Keratinocyte (primary cell): ENCODE measurements around the gene HIVEP2. TPM values are rescaled to one million over a fixed set of nuclear protein-coding genes. Genes with fewer than 3 reads are reported as not detected.
A peak's percentile ranks its signal among the peaks of the same experiment; 100 is the strongest.

Experiments
- DNase-seq: peaks from one replicate; pipeline ENCODE4 v3.0.0-alpha.2; 2011; ENCODE audit warnings: low read depth, missing footprints, low spot score
- FAIRE-seq: peaks from 2 replicates; lab custom pipeline; 2011; peaks lifted over from hg19 to GRCh38; lab: Jason Lieb, UNC
- H2AFZ ChIP-seq: 2 replicates; pipeline ENCODE4 v1.6.0; 2012; ENCODE audit warnings: low read length, control low read depth, inconsistent platforms; ENCODE audit not compliant: control insufficient read depth
- H3K27ac ChIP-seq: 2 replicates; pipeline ENCODE4 v1.5.1; 2011; ENCODE audit warnings: low read length; ENCODE audit not compliant: control insufficient read depth, insufficient read depth
- H3K27me3 ChIP-seq: 3 replicates; pipeline ENCODE4 v1.6.0; 2011; ENCODE audit warnings: low read length; ENCODE audit not compliant: control insufficient read depth, insufficient read depth; ENCODE audit errors: extremely low read depth
- H3K36me3 ChIP-seq, 2 experiments: 2 replicates in 1 of 2; 3 replicates in 1 of 2; pipeline ENCODE4 v1.5.1; 2011; ENCODE audit warnings: low read length in 2 of 2, mild to moderate bottlenecking in 1 of 2; ENCODE audit not compliant: control insufficient read depth in 2 of 2, insufficient read depth in 2 of 2; ENCODE audit errors: extremely low read depth in 1 of 2
- H3K4me1 ChIP-seq: 3 replicates; pipeline ENCODE4 v1.5.1; 2011; ENCODE audit warnings: low read length; ENCODE audit not compliant: control insufficient read depth, insufficient read depth; ENCODE audit errors: extremely low read depth
- H3K4me2 ChIP-seq: 3 replicates; pipeline ENCODE4 v1.6.0; 2011; ENCODE audit warnings: low read depth, low read length; ENCODE audit not compliant: control insufficient read depth, insufficient read depth; ENCODE audit errors: extremely low read depth
- H3K4me3 ChIP-seq, 3 experiments: fragments of 200-600 bp in 1 of 3; sonication (generic) in 1 of 3; 2 replicates in 2 of 3; 3 replicates in 1 of 3; pipeline ENCODE4 v1.5.1; 2011 to 2016; ENCODE audit warnings: low read length in 3 of 3, mild to moderate bottlenecking in 3 of 3, control low read depth in 2 of 3, inconsistent platforms in 1 of 3, low read depth in 1 of 3, mixed read lengths in 1 of 3, mixed run types in 1 of 3, moderate library complexity in 1 of 3; ENCODE audit not compliant: control insufficient read depth in 2 of 3, insufficient read depth in 2 of 3; ENCODE audit errors: extremely low read depth in 1 of 3
- H3K79me2 ChIP-seq: 2 replicates; pipeline ENCODE4 v1.6.0; 2012; ENCODE audit warnings: low read length; ENCODE audit not compliant: control insufficient read depth, insufficient read depth
- H3K9ac ChIP-seq: 3 replicates; pipeline ENCODE4 v1.6.0; 2011; ENCODE audit warnings: low read length; ENCODE audit not compliant: control insufficient read depth, insufficient read depth; ENCODE audit errors: extremely low read depth
- H3K9me1 ChIP-seq: 3 replicates; pipeline ENCODE4 v1.6.0; 2011; ENCODE audit warnings: low read length; ENCODE audit not compliant: control insufficient read depth, insufficient read depth; ENCODE audit errors: extremely low read depth
- H3K9me3 ChIP-seq: 2 replicates; pipeline ENCODE4 v1.5.1; 2012; ENCODE audit warnings: low read depth, low read length; ENCODE audit not compliant: control insufficient read depth
- H4K20me1 ChIP-seq: 3 replicates; pipeline ENCODE4 v1.6.0; 2011; ENCODE audit warnings: low read length; ENCODE audit not compliant: control insufficient read depth, insufficient read depth; ENCODE audit errors: extremely low read depth
- EZH2 ChIP-seq: IDR thresholded peaks from one replicate; pipeline ENCODE4 v1.6.1; 2012; ENCODE audit warnings: inconsistent platforms, mild to moderate bottlenecking, low read length, moderate library complexity
- dilution Hi-C: fragments of 300-500 bp; cut with MboI; formaldehyde crosslinking; loops from one replicate; pipeline ENCODE4 v1.7.0; 2020; ENCODE audit warnings: low sequenced_read_pairs; ENCODE audit not compliant: extremely low pct_ligation_motif_present
- polyA plus RNA-seq, 5 experiments: library from polyadenylated mRNA; depleted of rRNA in 3 of 5; stranded (reverse) in 3 of 5; stranded (forward) in 1 of 5; unstranded in 1 of 5; fragments of >200 nt; gene quantifications; 1 replicate in 1 of 5; 2 replicates in 3 of 5; 3 replicates in 1 of 5; pipeline versions ENCODE4 v1.2.1 to v1.2.3, GENCODE V29; 2011 to 2012; ENCODE audit warnings: missing spikeins in 2 of 5, low read depth in 1 of 5, low replicate concordance in 1 of 5
- TF ChIP-seq, protein P1 (sequence below), 3 experiments: IDR thresholded peaks in 1 of 3; conservative IDR thresholded peaks in 1 of 3; optimal IDR thresholded peaks in 1 of 3; 2 replicates in 2 of 3; 3 replicates in 1 of 3; pipeline versions ENCODE3 to v1.5.1; 2011; ENCODE audit warnings: low read length in 3 of 3, mild to moderate bottlenecking in 3 of 3, moderate library complexity in 2 of 3, control low read depth in 1 of 3, inconsistent platforms in 1 of 3; ENCODE audit not compliant: insufficient read depth in 2 of 3; ENCODE audit errors: extremely low read depth in 1 of 3

The HIVEP2 gene
- polyA plus RNA-seq, 1 donor (not counting 4 experiments of a cell fraction or from before 2014, with no cell fraction given) = 8.9 TPM

DNA sequence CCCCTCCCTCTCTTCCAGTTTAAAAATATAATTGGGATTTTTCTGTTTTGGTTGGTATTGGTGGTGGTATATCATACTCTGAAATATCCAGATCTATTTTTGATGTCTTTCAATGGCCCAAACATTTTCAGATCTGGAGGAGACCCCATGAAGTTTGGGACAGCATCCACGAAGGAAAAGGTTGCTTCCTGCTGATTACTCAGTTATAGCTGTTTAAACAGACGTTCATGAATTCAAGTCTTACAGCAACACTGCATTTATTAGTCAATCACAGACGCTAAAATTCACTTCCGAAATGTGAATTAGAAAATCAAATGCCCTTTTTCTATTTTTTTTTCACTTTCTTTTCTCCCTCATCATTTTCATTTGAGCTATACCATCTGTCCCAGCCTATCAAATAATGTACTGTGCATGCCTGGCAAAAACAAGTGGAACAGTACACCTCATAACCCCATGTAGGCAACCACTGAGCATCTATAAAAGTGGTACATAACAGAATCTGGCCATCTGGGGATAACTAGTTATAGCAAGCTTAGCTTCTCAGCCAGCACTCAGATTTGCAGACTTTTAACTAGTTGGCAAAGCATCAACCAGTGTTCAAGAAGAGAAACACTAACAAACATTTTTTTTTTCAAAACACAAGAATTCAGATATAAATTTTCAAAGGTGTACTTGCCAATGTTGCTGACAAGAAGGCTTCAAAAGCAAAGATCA is 124.5 kb downstream of the HIVEP2 start:
- Histone ChIP-seq H3K4me1 (peaks cover 13% of the 10 kb centered on the region), H2AFZ (peak overlapping the region; percentile 70), H3K27ac (peak overlapping the region; percentile 83), H3K79me2 (peaks cover 7% of the 10 kb centered on the region), H3K4me3 (peak overlapping the region; percentile 4 to 71 (median 69)), H4K20me1 (no peaks in the 10 kb centered on the region), H3K27me3 (no peaks in the 10 kb centered on the region), H3K36me3 (no peaks in the 10 kb centered on the region), H3K9ac (peak overlapping the region; percentile 71), H3K4me2 (peak overlapping the region; percentile 91), H3K9me3 (no peaks in the 10 kb centered on the region), H3K9me1 (no peaks in the 10 kb centered on the region)
- dilution Hi-C loops = no loop called here
- DNase-seq (no peak), FAIRE-seq (peak; percentile 34)
- TF ChIP-seq EZH2 = no peak
- TF ChIP-seq, protein P1, sequence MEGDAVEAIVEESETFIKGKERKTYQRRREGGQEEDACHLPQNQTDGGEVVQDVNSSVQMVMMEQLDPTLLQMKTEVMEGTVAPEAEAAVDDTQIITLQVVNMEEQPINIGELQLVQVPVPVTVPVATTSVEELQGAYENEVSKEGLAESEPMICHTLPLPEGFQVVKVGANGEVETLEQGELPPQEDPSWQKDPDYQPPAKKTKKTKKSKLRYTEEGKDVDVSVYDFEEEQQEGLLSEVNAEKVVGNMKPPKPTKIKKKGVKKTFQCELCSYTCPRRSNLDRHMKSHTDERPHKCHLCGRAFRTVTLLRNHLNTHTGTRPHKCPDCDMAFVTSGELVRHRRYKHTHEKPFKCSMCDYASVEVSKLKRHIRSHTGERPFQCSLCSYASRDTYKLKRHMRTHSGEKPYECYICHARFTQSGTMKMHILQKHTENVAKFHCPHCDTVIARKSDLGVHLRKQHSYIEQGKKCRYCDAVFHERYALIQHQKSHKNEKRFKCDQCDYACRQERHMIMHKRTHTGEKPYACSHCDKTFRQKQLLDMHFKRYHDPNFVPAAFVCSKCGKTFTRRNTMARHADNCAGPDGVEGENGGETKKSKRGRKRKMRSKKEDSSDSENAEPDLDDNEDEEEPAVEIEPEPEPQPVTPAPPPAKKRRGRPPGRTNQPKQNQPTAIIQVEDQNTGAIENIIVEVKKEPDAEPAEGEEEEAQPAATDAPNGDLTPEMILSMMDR (optimal IDR thresholded peaks at IDR 0.05 in 1 of 3, IDR thresholded peaks at IDR 0.05 in 1 of 3, conservative IDR thresholded peaks at IDR 0.05 in 1 of 3; ENCODE audit: extremely low read depth in 1 of 3, insufficient read depth in 2 of 3, low read length in 3 of 3) = no peak

DNA sequence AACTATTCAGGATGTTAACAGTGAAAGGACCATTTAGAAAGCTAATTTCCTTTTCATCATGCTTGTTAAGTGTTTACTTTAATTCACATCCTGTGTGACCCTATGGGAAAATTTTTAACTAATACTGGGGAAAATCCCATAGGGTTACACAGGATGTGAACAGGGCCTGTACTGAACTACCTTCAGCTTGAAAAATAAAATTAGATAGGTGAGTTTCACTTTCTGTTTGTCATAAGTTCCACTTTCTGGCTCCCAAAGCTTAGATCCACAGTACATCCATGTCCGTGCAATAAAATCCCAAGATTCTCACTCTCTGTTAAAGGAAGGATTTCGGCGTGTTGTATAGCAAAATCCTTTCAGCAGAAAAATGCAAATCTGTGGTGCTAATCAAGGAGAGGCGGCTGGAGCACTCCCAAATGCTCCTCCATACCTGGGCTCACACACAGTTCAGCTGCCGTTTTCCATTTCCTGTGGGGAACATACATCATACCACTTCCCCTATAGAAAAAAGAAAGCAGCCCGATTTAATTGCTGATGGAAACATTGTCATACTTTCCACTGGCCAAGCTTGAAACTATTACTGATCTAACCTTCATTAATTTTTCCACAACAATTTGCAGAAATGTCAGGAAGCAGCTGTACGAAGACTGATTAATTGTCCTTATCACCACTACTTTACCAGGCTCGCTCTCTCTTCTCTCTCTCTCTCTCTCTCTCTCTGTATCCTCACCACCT is 125.2 kb downstream of the HIVEP2 start:
- Histone ChIP-seq H3K4me1 (peaks cover 13% of the 10 kb centered on the region), H3K79me2 (peaks cover 7% of the 10 kb centered on the region), H4K20me1 (no peaks in the 10 kb centered on the region), H3K36me3 (no peaks in the 10 kb centered on the region), H3K4me2 (peak overlapping the region; percentile 91), H2AFZ (peak overlapping the region; percentile 70), H3K27me3 (no peaks in the 10 kb centered on the region), H3K9ac (peak overlapping the region; percentile 71), H3K9me3 (no peaks in the 10 kb centered on the region), H3K27ac (peak overlapping the region; percentile 83), H3K4me3 (peak overlapping the region; percentile 4 to 71 (median 69)), H3K9me1 (no peaks in the 10 kb centered on the region)
- dilution Hi-C loops = no loop called here
- no peak for DNase-seq
- no peak for FAIRE-seq
- TF ChIP-seq EZH2 = no peak
- TF ChIP-seq, protein P1 (optimal IDR thresholded peaks at IDR 0.05 in 1 of 3, IDR thresholded peaks at IDR 0.05 in 1 of 3, conservative IDR thresholded peaks at IDR 0.05 in 1 of 3; ENCODE audit: extremely low read depth in 1 of 3, insufficient read depth in 2 of 3, low read length in 3 of 3) = no peak
